Ovary (tissue), 3 donors: ENCODE data around the gene ATP6V1D.
"Not testable (repeated sequence)": the region's sequence is repeated elsewhere in the genome, so short reads cannot be mapped to it uniquely, and the experiment has no call there.

Experiments used
- CTCF ChIP-seq, 3 donors: fragments of 450-650 bp in 2 of 3; fragments of 200-600 bp in 1 of 3; IDR thresholded peaks; one replicate each; pipeline versions ENCODE4 v1.5.1 to v1.8.0; 2016 to 2022; ENCODE audit warnings: antibody characterized with exemption in 3 of 3, mild to moderate bottlenecking in 1 of 3
- EP300 ChIP-seq: sonication (generic); formaldehyde crosslinking; IDR thresholded peaks from one replicate; pipeline ENCODE4 v1.6.1; 2017; ENCODE audit warnings: antibody characterized with exemption
- POLR2A ChIP-seq: fragments of 450-650 bp; IDR thresholded peaks from one replicate; pipeline ENCODE4 v1.6.1; 2017; ENCODE audit warnings: antibody characterized with exemption, mild to moderate bottlenecking, moderate library complexity
- donor health status: DM: no; HTN: no; CAD: no.

- not testable (repeated sequence) for TF ChIP-seq POLR2A; CTCF (IDR thresholded peaks at IDR 0.05); EP300
Observed at GRCh38 chr14:67408122-67408801, 48.7 kb upstream of the ATP6V1D start.
